Memory B cell (primary cell): ENCODE measurements around the gene DMRTC1B.
"Not testable (repeated sequence)": the region's sequence is repeated elsewhere in the genome, so short reads cannot be mapped to it uniquely, and the experiment has no call there.

Experiments
- ATAC-seq: fragments of 150-1000 bp; cut with Tn5 transposase; 2 replicates; pipeline ENCODE4 v1.10.0; 2021; ENCODE audit warnings: low read depth, mild to moderate bottlenecking, moderate library complexity
- DNase-seq, 2 donors: peaks; one replicate each; pipeline ENCODE4 v3.0.0; 2022; ENCODE audit warnings: low spot score in 2 of 2
- H3K27ac Mint-ChIP-seq: one replicate; pipeline ENCODE4 v1.8.0; 2022; ENCODE audit warnings: mild to moderate bottlenecking, moderate library complexity, mixed read lengths
- H3K27me3 Mint-ChIP-seq: one replicate; pipeline ENCODE4 v1.8.0; 2022; ENCODE audit warnings: mixed read lengths
- H3K36me3 Mint-ChIP-seq: one replicate; pipeline ENCODE4 v1.8.0; 2022; ENCODE audit warnings: mild to moderate bottlenecking, mixed read lengths
- H3K4me1 Mint-ChIP-seq: one replicate; pipeline ENCODE4 v1.8.0; 2022; ENCODE audit warnings: mixed read lengths
- H3K4me3 Mint-ChIP-seq: one replicate; pipeline ENCODE4 v1.8.0; 2022; ENCODE audit warnings: mild to moderate bottlenecking, moderate library complexity, mixed read lengths
- H3K9me3 Mint-ChIP-seq: one replicate; pipeline ENCODE4 v1.8.0; 2022; ENCODE audit warnings: mixed read lengths

Gene DMRTC1B

GRCh38 chrX:72776653-72777466, at the start of gene DMRTC1B:
DMRTC1B (plus strand) TSS chrX:72776890; CDS start chrX:72845136, 68,246 bp downstream.
- H3K27me3 Mint-ChIP-seq, DNase-seq, H3K9me3 Mint-ChIP-seq, H3K27ac Mint-ChIP-seq, H3K4me1 Mint-ChIP-seq, H3K4me3 Mint-ChIP-seq, H3K36me3 Mint-ChIP-seq: not testable (repeated sequence)
- peak; percentile 78 for ATAC-seq

- H3K4me1 Mint-ChIP-seq, result no peaks in the 10 kb centered on the region
- no peak overlapping the region for H3K27ac Mint-ChIP-seq
- H3K36me3 Mint-ChIP-seq, result no peaks in the 10 kb centered on the region
- H3K27me3 Mint-ChIP-seq, result peaks cover 3% of the 10 kb centered on the region
- ATAC-seq, result no peak
- no peak for DNase-seq
- H3K4me3 Mint-ChIP-seq, result no peak overlapping the region
- H3K9me3 Mint-ChIP-seq, result no peaks in the 10 kb centered on the region
Observed at GRCh38 chrX:72727846-72728245, 48.8 kb upstream of the DMRTC1B start.

- ATAC-seq, H3K27ac Mint-ChIP-seq, H3K4me3 Mint-ChIP-seq, DNase-seq, H3K9me3 Mint-ChIP-seq, H3K36me3 Mint-ChIP-seq, H3K4me1 Mint-ChIP-seq: not testable (repeated sequence)
- H3K27me3 Mint-ChIP-seq, result peaks cover 14% of the 10 kb centered on the region
Observed at GRCh38 chrX:72733636-72734035, 43.1 kb upstream of the DMRTC1B start.

GRCh38 chrX:72735561-72735960, 41.1 kb upstream of the DMRTC1B start:
- H3K27ac Mint-ChIP-seq, result no peak overlapping the region
- DNase-seq (no peak), ATAC-seq (no peak)
- no peak overlapping the region for H3K4me3 Mint-ChIP-seq
- H3K27me3 Mint-ChIP-seq, result peaks cover 14% of the 10 kb centered on the region
- no peaks in the 10 kb centered on the region for H3K36me3 Mint-ChIP-seq
- H3K9me3 Mint-ChIP-seq, result no peaks in the 10 kb centered on the region
- H3K4me1 Mint-ChIP-seq, result no peaks in the 10 kb centered on the region

GRCh38 chrX:72745546-72745945, 31.1 kb upstream of the DMRTC1B start:
- not testable (repeated sequence) for H3K4me3 Mint-ChIP-seq, H3K9me3 Mint-ChIP-seq, ATAC-seq, H3K4me1 Mint-ChIP-seq, H3K27me3 Mint-ChIP-seq, DNase-seq, H3K27ac Mint-ChIP-seq, H3K36me3 Mint-ChIP-seq

GRCh38 chrX:72748545-72748944, 28.1 kb upstream of the DMRTC1B start:
- not testable (repeated sequence) for H3K9me3 Mint-ChIP-seq, H3K4me3 Mint-ChIP-seq, H3K4me1 Mint-ChIP-seq, H3K27me3 Mint-ChIP-seq, ATAC-seq, DNase-seq, H3K36me3 Mint-ChIP-seq, H3K27ac Mint-ChIP-seq

GRCh38 chrX:72760454-72760853, 16.2 kb upstream of the DMRTC1B start:
- not testable (repeated sequence) for ATAC-seq, H3K36me3 Mint-ChIP-seq, H3K4me3 Mint-ChIP-seq, H3K27ac Mint-ChIP-seq, H3K4me1 Mint-ChIP-seq, H3K27me3 Mint-ChIP-seq, H3K9me3 Mint-ChIP-seq, DNase-seq

- not testable (repeated sequence) for H3K4me3 Mint-ChIP-seq, H3K36me3 Mint-ChIP-seq, H3K9me3 Mint-ChIP-seq, H3K27me3 Mint-ChIP-seq, DNase-seq, H3K4me1 Mint-ChIP-seq, H3K27ac Mint-ChIP-seq
- ATAC-seq, result peak; percentile 79
Observed at GRCh38 chrX:72777467-72777790, 739 bp downstream of the DMRTC1B start.

- H3K4me1 Mint-ChIP-seq, H3K4me3 Mint-ChIP-seq, DNase-seq, ATAC-seq, H3K27ac Mint-ChIP-seq, H3K27me3 Mint-ChIP-seq, H3K36me3 Mint-ChIP-seq, H3K9me3 Mint-ChIP-seq: not testable (repeated sequence)
Observed at GRCh38 chrX:72778146-72778545, 1.5 kb downstream of the DMRTC1B start.

- ATAC-seq, H3K4me1 Mint-ChIP-seq, H3K4me3 Mint-ChIP-seq, H3K27ac Mint-ChIP-seq, DNase-seq, H3K36me3 Mint-ChIP-seq, H3K27me3 Mint-ChIP-seq, H3K9me3 Mint-ChIP-seq: not testable (repeated sequence)
Observed at GRCh38 chrX:72782560-72782959, 5.9 kb downstream of the DMRTC1B start, which contains the start of gene FAM236B. FAM236B (minus strand) TSS chrX:72782660; CDS start chrX:72782560, 100 bp downstream.

GRCh38 chrX:72783365-72783936, 6.8 kb downstream of the DMRTC1B start:
- H3K9me3 Mint-ChIP-seq, H3K27me3 Mint-ChIP-seq, ATAC-seq, H3K4me3 Mint-ChIP-seq, H3K27ac Mint-ChIP-seq, H3K4me1 Mint-ChIP-seq, DNase-seq, H3K36me3 Mint-ChIP-seq: not testable (repeated sequence)

- not testable (repeated sequence) for H3K4me1 Mint-ChIP-seq
Observed at GRCh38 chrX:72783964-72784363, 7.3 kb downstream of the DMRTC1B start.

GRCh38 chrX:72788142-72788541, 11.5 kb downstream of the DMRTC1B start:
- not testable (repeated sequence) for H3K9me3 Mint-ChIP-seq, ATAC-seq

More at GRCh38 chrX:72783964-72784363, 7.3 kb downstream of the DMRTC1B start:
- DNase-seq, H3K9me3 Mint-ChIP-seq, H3K27me3 Mint-ChIP-seq, ATAC-seq, H3K4me3 Mint-ChIP-seq, H3K27ac Mint-ChIP-seq, H3K36me3 Mint-ChIP-seq: not testable (repeated sequence)

GRCh38 chrX:72790390-72790789, 13.7 kb downstream of the DMRTC1B start:
- H3K4me3 Mint-ChIP-seq, DNase-seq, H3K27me3 Mint-ChIP-seq, H3K27ac Mint-ChIP-seq, H3K4me1 Mint-ChIP-seq, ATAC-seq, H3K36me3 Mint-ChIP-seq, H3K9me3 Mint-ChIP-seq: not testable (repeated sequence)

More at GRCh38 chrX:72788142-72788541, 11.5 kb downstream of the DMRTC1B start:
- not testable (repeated sequence) for H3K36me3 Mint-ChIP-seq, H3K27me3 Mint-ChIP-seq, H3K4me1 Mint-ChIP-seq, H3K4me3 Mint-ChIP-seq, H3K27ac Mint-ChIP-seq, DNase-seq

GRCh38 chrX:72808110-72808509, 31.4 kb downstream of the DMRTC1B start, which contains the start of gene FAM236D:
FAM236D (minus strand) TSS chrX:72808210; CDS start chrX:72808110, 100 bp downstream.
- not testable (repeated sequence) for H3K36me3 Mint-ChIP-seq, ATAC-seq

More at GRCh38 chrX:72808110-72808509, 31.4 kb downstream of the DMRTC1B start, which contains the start of gene FAM236D:
- not testable (repeated sequence) for H3K27ac Mint-ChIP-seq, H3K4me3 Mint-ChIP-seq, H3K9me3 Mint-ChIP-seq, H3K27me3 Mint-ChIP-seq, DNase-seq, H3K4me1 Mint-ChIP-seq
